ENCODE data around the gene HS3ST5. TPM values are rescaled to one million over a fixed set of nuclear protein-coding genes. Genes with fewer than 3 reads are reported as not detected.

HS3ST5 gene
- total RNA-seq, 1 experiment from 2014 or later = 8.7 TPM

- H3K27me3 Mint-ChIP-seq (ENCODE audit: low read depth) = no peaks in the 10 kb centered on the region
- DNase-seq (ENCODE audit: low spot score) = no peak
- H3K4me1 Mint-ChIP-seq = peaks cover 42% of the 10 kb centered on the region
- no peak overlapping the region for H3K27ac Mint-ChIP-seq
- no peaks in the 10 kb centered on the region for H3K9me3 Mint-ChIP-seq
- no peak overlapping the region for H3K4me3 Mint-ChIP-seq
- ATAC-seq = no peak
- POLR2A ChIA-PET = no interaction called here
- CTCF ChIA-PET = interaction anchor here (0.9 to 1.2 kb wide), 3 partner anchors 84 to 112 kb away, joined by 3 read pairs; no protein-coding TSS in a partner anchor
- H3K36me3 Mint-ChIP-seq = no peaks in the 10 kb centered on the region
- TF ChIP-seq NFATC4 (CRISPR knock-in tag; IDR thresholded peaks at IDR 0.05) = no peak
- TF ChIP-seq ZNF138 (CRISPR knock-in tag; conservative IDR thresholded peaks at IDR 0.05) = no peak
- no peak for TF ChIP-seq CDX4 (CRISPR knock-in tag; IDR thresholded peaks at IDR 0.05; ENCODE audit: borderline replicate concordance)
- no peak for TF ChIP-seq ZSCAN18 (CRISPR knock-in tag; IDR thresholded peaks at IDR 0.05)
- TF ChIP-seq ARID4B (CRISPR knock-in tag; IDR thresholded peaks at IDR 0.05; ENCODE audit: borderline replicate concordance) = no peak
- no peak for TF ChIP-seq ERG (CRISPR knock-in tag; IDR thresholded peaks at IDR 0.05)
- TF ChIP-seq TEAD1 (CRISPR knock-in tag; IDR thresholded peaks at IDR 0.05) = no peak
- no peak for TF ChIP-seq NR3C1 (CRISPR knock-in tag; conservative IDR thresholded peaks at IDR 0.05; ENCODE audit: low read depth)
- TF ChIP-seq ZNF512 (CRISPR knock-in tag; IDR thresholded peaks at IDR 0.05; ENCODE audit: borderline replicate concordance) = no peak
- TF ChIP-seq ZNF532 (CRISPR knock-in tag; IDR thresholded peaks at IDR 0.05; ENCODE audit: borderline replicate concordance) = no peak
- no peak for TF ChIP-seq ATF3 (CRISPR knock-in tag; conservative IDR thresholded peaks at IDR 0.05)
- TF ChIP-seq ZNF263 (CRISPR knock-in tag; IDR thresholded peaks at IDR 0.05; ENCODE audit: low read depth) = no peak
- TF ChIP-seq USF1 (CRISPR knock-in tag; IDR thresholded peaks at IDR 0.05) = no peak
- TF ChIP-seq ETV6 (CRISPR knock-in tag; IDR thresholded peaks at IDR 0.05) = no peak
- no peak for TF ChIP-seq FOXP4 (CRISPR knock-in tag; IDR thresholded peaks at IDR 0.05)
- no peak for TF ChIP-seq IRF1 (CRISPR knock-in tag; IDR thresholded peaks at IDR 0.05)
- no peak for TF ChIP-seq MXD4 (CRISPR knock-in tag; IDR thresholded peaks at IDR 0.05; ENCODE audit: borderline replicate concordance)
- no peak for TF ChIP-seq GABPB1 (CRISPR knock-in tag; IDR thresholded peaks at IDR 0.05)
Observed at GRCh38 chr6:114220241-114220640, 122.6 kb downstream of the HS3ST5 start.

All from WTC11 (cell line).